PC-9 (cell line): ENCODE measurements around the gene NOTCH4. TPM values are rescaled to one million over a fixed set of nuclear protein-coding genes. Genes with fewer than 3 reads are reported as not detected.
"Not testable (repeated sequence)": the region's sequence is repeated elsewhere in the genome, so short reads cannot be mapped to it uniquely, and the experiment has no call there.

Source experiments
- BruUV-seq: library from RNA; stranded (reverse); fragments of 400-500 nt; replicated peaks from 2 replicates; lab custom pipeline; 2021; lab: Mats Ljungman, UMichigan
- CTCF ChIA-PET: fragments of 300-600 bp; sonication (Branson Sonifier 250); formaldehyde crosslinking; loops from one replicate; lab custom pipeline; 2022; ENCODE audit warnings: antibody characterized with exemption; lab: Charles Lee
- POLR2A ChIA-PET: fragments of 300-600 bp; sonication (Branson Sonifier 250); formaldehyde crosslinking; loops from one replicate; lab custom pipeline; 2022; ENCODE audit warnings: antibody characterized with exemption; ENCODE audit not compliant: unreplicated experiment; lab: Charles Lee
- DNase-seq, 2 experiments: peaks; one replicate each; pipeline versions ENCODE4 v3.0.0 to v3.0.0-alpha.2; 2015 to 2022; ENCODE audit warnings: mixed read lengths in 1 of 2
- H2AFZ ChIP-seq: fragments of 200-600 bp; sonication (generic); 2 replicates; pipeline ENCODE4 v1.8.1; 2017; ENCODE audit warnings: antibody characterized with exemption
- H3F3A ChIP-seq: fragments of 200-600 bp; sonication (generic); 2 replicates; pipeline ENCODE4 v1.8.1; 2017; ENCODE audit warnings: antibody characterized with exemption, mild to moderate bottlenecking, low read depth; ENCODE audit not compliant: insufficient read depth
- H3K27ac ChIP-seq: fragments of 200-600 bp; sonication (generic); 2 replicates; pipeline ENCODE4 v1.6.1; 2016; ENCODE audit warnings: mixed run types
- H3K27me3 ChIP-seq: fragments of 200-600 bp; sonication (generic); 2 replicates; pipeline ENCODE4 v1.6.1; 2016; ENCODE audit warnings: low read depth, mixed run types; ENCODE audit not compliant: insufficient read depth
- H3K36me3 ChIP-seq: fragments of 200-600 bp; sonication (generic); 2 replicates; pipeline ENCODE4 v1.6.1; 2016; ENCODE audit warnings: low read depth, mixed run types
- H3K4me1 ChIP-seq: fragments of 200-600 bp; sonication (generic); replicated peaks from 2 replicates; pipeline ENCODE4 v1.6.1; 2016; ENCODE audit warnings: mixed run types; ENCODE audit not compliant: insufficient read depth
- H3K4me2 ChIP-seq: fragments of 200-600 bp; sonication (generic); 2 replicates; pipeline ENCODE4 v1.6.1; 2017; ENCODE audit warnings: mixed run types
- H3K4me3 ChIP-seq: fragments of 200-600 bp; sonication (generic); 2 replicates; pipeline ENCODE4 v1.6.1; 2016; ENCODE audit warnings: mixed run types
- H3K79me2 ChIP-seq: fragments of 200-600 bp; sonication (generic); 2 replicates; pipeline ENCODE4 v1.6.1; 2017; ENCODE audit warnings: low read depth, mixed run types
- H3K9me2 ChIP-seq: fragments of 200-600 bp; sonication (generic); 2 replicates; pipeline ENCODE4 v1.8.1; 2017; ENCODE audit warnings: mild to moderate bottlenecking; ENCODE audit not compliant: insufficient read depth
- H3K9me3 ChIP-seq: fragments of 200-600 bp; sonication (generic); 2 replicates; pipeline ENCODE4 v1.8.1; 2016; ENCODE audit warnings: low read depth; ENCODE audit not compliant: insufficient read depth
- H4K20me1 ChIP-seq: fragments of 200-600 bp; sonication (generic); 2 replicates; pipeline ENCODE4 v1.8.1; 2017; ENCODE audit not compliant: insufficient read depth
- EZH2 ChIP-seq: fragments of 200-600 bp; sonication (generic); IDR thresholded peaks from 2 replicates; pipeline ENCODE4 v1.8.0; 2017; ENCODE audit warnings: antibody characterized with exemption, low read depth
- intact Hi-C: fragments of 100-400 bp; cut with micrococcal nuclease; formaldehyde crosslinking; loops from one replicate; pipeline ENCODE4 v1.10.0; 2022; ENCODE audit not compliant: unreplicated experiment
- total RNA-seq: library from RNA; stranded (reverse); gene quantifications from 2 replicates; pipeline ENCODE4 v1.2.3, GENCODE V29; 2021
- TF ChIP-seq, protein P1 (sequence below): fragments of 200-600 bp; sonication (generic); conservative IDR thresholded peaks from 2 replicates; pipeline ENCODE4 v1.6.1; 2017; ENCODE audit warnings: mixed run types, antibody characterized with exemption, mild to moderate bottlenecking, moderate library complexity

The NOTCH4 gene
- total RNA-seq, 1 experiment from 2014 or later, result 1.5 TPM

DNA sequence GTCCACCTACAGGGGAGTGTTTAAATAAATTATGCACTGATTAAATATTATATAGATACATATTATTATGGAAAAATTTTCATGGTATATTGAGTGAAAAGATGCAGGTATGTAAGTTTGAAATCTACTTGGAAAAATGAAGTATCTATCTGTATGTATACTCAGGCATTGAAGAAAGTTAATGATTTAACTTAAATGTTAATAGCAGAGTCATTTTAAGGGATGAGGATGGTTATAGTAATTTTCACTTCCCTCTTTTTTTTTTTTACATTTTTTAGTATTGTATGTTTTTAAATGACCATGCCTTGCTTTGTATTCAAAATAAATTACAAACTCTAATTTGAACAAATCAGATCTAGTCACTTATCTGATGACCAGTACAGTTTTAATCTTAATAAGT is 43.2 kb upstream of the NOTCH4 start:
- H3K27me3 ChIP-seq, result peaks cover 36% of the 10 kb centered on the region
- no peaks in the 10 kb centered on the region for H3K79me2 ChIP-seq
- no peak for TF ChIP-seq EZH2
- TF ChIP-seq, protein P1, sequence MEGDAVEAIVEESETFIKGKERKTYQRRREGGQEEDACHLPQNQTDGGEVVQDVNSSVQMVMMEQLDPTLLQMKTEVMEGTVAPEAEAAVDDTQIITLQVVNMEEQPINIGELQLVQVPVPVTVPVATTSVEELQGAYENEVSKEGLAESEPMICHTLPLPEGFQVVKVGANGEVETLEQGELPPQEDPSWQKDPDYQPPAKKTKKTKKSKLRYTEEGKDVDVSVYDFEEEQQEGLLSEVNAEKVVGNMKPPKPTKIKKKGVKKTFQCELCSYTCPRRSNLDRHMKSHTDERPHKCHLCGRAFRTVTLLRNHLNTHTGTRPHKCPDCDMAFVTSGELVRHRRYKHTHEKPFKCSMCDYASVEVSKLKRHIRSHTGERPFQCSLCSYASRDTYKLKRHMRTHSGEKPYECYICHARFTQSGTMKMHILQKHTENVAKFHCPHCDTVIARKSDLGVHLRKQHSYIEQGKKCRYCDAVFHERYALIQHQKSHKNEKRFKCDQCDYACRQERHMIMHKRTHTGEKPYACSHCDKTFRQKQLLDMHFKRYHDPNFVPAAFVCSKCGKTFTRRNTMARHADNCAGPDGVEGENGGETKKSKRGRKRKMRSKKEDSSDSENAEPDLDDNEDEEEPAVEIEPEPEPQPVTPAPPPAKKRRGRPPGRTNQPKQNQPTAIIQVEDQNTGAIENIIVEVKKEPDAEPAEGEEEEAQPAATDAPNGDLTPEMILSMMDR, result no peak
- no peak for DNase-seq
- no peaks in the 10 kb centered on the region for H3K36me3 ChIP-seq
- ChIA-PET POLR2A (no interaction called here), CTCF (no interaction called here)
- no peaks in the 10 kb centered on the region for H3K9me3 ChIP-seq
- H3K4me3 ChIP-seq, result no peak overlapping the region
- no peak overlapping the region for H3K4me2 ChIP-seq
- H4K20me1 ChIP-seq, result no peaks in the 10 kb centered on the region
- no peaks in the 10 kb centered on the region for H3K9me2 ChIP-seq
- no peak overlapping the region for H2AFZ ChIP-seq
- BruUV-seq, result no TSS peak
- intact Hi-C loops, result no loop called here
- no peaks in the 10 kb centered on the region for H3F3A ChIP-seq
- H3K4me1 ChIP-seq, result no peaks in the 10 kb centered on the region
- no peak overlapping the region for H3K27ac ChIP-seq

DNA sequence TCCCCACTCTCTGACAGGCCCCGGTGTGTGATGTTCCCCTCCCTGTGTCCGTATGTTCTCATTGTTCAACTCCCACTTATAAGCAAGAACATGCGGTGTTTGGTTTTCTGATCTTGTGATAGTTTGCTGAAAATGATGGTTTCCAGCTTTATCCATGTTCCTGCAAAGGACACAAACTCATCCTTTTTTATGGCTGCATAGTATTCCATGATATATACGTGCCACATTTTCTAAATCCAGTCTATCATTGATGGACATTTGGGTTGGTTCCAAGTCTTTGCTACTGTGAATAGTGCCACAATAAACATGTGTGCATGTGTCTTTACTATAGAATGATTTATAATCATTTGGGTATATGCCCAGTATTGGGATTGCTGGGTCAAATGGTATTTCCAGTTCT is 33.4 kb upstream of the NOTCH4 start:
- H3F3A ChIP-seq, H3K4me2 ChIP-seq, H3K9me2 ChIP-seq, H4K20me1 ChIP-seq, POLR2A ChIA-PET, H3K4me3 ChIP-seq, BruUV-seq, CTCF ChIA-PET, H2AFZ ChIP-seq, H3K9me3 ChIP-seq, H3K4me1 ChIP-seq, H3K36me3 ChIP-seq, H3K27ac ChIP-seq, H3K79me2 ChIP-seq, DNase-seq: not testable (repeated sequence)
- H3K27me3 ChIP-seq, result peaks cover 48% of the 10 kb centered on the region
- intact Hi-C loops, result loop anchor here (10.0 kb wide), 1 partner anchor 138 kb away; no protein-coding TSS in a partner anchor

DNA sequence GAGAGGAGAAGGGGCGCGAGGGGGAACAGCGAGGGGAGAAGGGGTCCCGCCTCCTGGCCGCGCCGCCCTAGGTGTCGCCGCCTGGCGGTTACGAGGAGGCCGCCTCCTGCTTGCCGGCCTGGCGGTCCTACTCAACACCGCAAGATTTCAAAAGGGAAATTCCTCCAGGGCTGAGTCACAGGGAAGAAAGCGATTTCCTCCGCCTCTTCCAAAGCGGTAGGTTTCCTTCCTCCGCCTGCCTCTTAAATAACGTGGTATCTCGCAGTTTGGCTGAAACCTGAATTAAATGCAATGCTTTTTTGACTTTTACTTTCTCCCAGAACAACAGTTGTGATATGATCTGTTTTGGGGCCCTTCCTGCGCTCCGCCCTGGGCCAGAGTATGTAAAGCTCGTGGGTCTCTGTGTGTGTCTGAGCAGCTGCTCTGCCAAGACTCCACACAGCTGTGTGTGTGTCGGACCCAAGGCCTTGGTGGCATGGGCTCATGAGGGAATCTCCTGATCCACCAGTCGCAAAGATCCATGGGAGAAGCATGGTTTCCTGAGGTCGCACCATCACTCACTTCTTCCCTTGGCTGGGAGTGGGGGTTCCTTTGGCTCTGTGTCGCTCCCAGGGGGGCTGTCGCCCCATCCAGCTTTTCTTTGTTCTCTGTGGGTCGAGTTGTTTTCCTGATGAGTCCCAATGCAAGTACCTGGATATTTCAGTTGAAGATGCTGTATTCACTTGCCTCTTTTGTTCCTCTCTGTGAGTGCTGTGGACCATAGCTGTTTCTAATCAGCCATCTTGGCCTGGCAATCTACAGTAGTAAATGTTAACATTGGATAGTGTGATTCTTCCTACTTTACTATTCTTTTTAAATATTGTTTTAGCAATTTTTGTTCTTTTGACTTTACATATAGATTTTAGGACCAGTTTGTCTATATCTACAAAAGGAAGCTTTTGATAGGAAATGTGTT is 31.6 kb upstream of the NOTCH4 start:
- intact Hi-C loops, result loop anchor here (10.0 kb wide), 1 partner anchor 139 kb away; no protein-coding TSS in a partner anchor
- CTCF ChIA-PET, result interaction anchor here (0.6 to 0.7 kb wide), 2 partner anchors 11 to 1057 kb away, joined by 6 to 7 read pairs; no protein-coding TSS in a partner anchor
- POLR2A ChIA-PET, result no interaction called here

More for the DNA sequence above, 31.6 kb upstream of the NOTCH4 start:
- H3K27me3 ChIP-seq, result peaks cover 33% of the 10 kb centered on the region
- peak overlapping the region; percentile 69 for H3K4me2 ChIP-seq
- no peaks in the 10 kb centered on the region for H3K9me2 ChIP-seq
- no peaks in the 10 kb centered on the region for H4K20me1 ChIP-seq
- peak; percentile 73 to 76 for DNase-seq
- H3K36me3 ChIP-seq, result no peaks in the 10 kb centered on the region
- BruUV-seq, result TSS peak; percentile 52
- H3K4me1 ChIP-seq, result peaks cover 5% of the 10 kb centered on the region; the same call in 1 of the 2 replicates
- H3K9me3 ChIP-seq, result no peaks in the 10 kb centered on the region
- no peak overlapping the region for H3K27ac ChIP-seq
- 0 out of 2 replicates have a peak overlapping the region, but pooled peaks have one; percentile 18 for H2AFZ ChIP-seq
- no peak overlapping the region for H3K4me3 ChIP-seq
- no peak for TF ChIP-seq EZH2
- TF ChIP-seq, protein P1, result peak; percentile 55
- no peaks in the 10 kb centered on the region for H3F3A ChIP-seq
- no peaks in the 10 kb centered on the region for H3K79me2 ChIP-seq
